HG02623 (cell line): ENCODE results near the gene NUDT16.
"Not testable (repeated sequence)": the region's sequence is repeated elsewhere in the genome, so short reads cannot be mapped to it uniquely, and the experiment has no call there.

Source experiments
- ATAC-seq: cut with Tn5 transposase; IDR thresholded peaks from one replicate; pipeline ENCODE4 v1.9.1; 2021; ENCODE audit warnings: moderate library complexity; ENCODE audit not compliant: unreplicated experiment

NUDT16 gene

DNA sequence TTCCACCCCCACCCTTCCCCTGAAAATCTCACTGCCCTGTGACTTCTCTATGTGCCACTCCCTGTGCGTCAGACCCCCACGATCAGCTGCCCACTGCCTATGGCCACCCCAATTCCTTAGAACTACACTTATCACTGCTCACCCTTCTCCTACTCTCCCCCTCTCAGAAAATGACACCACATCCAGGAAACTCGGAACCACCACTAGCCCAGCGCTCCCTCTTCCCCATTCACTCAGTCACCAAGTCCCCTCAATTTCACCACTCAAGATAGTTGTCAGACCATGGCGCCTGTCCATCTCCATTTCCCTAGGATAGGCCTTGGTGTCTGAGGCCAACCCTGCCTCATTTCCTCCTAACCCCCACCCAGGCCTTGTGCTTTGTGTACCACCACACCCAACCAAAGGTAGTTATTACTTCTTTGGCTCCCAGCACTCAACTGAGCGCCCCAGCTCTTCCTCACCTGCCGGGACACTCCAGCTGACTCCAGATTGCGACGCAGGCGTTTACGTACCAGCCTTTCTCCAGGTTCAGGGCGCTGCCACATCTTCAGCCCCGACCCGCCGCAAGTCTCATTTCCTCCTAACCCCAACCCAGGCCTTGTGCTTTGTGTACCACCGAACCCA is 641 bp upstream of the NUDT16 start:
- not testable (repeated sequence) for ATAC-seq

GRCh38 chr3:131386429-131387165 is 5.0 kb downstream of the NUDT16 start:
- ATAC-seq: no peak

DNA sequence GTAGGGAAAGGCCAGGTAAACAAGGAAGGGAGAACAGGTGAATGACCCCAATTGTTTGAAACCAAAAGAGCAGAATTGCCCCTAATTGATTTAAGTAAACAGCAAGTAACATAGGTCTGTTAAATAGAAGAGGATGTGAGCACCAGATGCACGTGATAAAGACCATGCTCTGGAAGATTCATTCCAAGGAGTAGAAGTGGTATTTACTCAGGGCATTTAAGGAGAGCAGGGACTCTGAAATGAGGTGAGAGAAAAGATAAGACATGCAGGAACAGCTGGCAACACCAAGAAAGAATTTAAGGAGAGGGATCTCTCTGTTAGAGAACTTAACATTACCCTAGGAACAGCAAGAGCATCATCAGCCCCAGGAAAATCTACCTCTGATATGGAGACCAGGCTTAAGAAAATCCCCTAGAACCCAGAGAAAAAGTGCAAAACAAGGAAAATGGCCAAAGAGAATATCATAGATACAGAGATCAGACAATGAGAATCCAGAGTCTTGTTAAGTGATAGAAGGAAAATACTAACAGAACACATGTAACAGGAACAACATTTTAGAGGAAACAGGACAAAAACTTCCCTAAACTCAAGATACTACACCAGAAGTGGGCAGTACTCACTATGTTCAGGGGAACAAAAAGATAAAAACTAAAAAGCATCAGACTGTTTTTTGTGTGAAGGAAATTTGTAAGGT is 6.4 kb downstream of the NUDT16 start:
- no peak for ATAC-seq

DNA sequence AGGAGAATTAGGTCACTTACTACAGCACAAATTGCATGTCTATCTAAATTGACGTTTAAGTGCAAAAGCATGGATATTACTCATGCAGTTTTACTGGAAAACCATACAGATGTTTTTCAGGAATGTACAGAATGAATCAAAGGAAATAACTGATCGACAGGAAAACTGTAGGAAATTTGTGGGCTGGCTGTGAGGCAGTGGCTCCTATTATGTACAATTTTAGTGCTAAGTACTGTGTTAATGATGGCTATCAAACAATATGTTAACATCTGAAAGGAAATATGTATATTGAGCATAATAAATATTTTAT is 6.9 kb downstream of the NUDT16 start:
- no peak for ATAC-seq

- no peak for ATAC-seq
Measured at GRCh38 chr3:131390331-131390730, 8.8 kb downstream of the NUDT16 start.

DNA sequence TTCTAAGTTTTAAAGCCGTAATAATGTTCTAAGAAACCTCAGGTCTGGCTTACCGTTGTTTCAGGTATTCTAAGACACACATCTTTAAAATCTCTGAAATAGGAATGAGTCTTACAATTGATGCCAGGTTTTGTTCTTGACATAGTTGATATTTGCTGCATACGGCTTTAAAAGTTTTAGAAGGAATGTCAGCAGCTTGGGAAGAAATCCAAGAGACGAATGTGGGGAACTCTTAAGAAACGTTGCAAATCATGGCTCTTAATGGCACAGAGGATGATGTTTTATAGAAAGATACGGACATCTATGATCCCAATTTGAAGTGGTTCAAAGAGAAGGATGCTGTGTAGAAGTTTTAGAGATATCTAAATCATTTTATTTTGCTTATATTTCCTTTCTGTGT is 11.5 kb downstream of the NUDT16 start:
- no peak for ATAC-seq

DNA sequence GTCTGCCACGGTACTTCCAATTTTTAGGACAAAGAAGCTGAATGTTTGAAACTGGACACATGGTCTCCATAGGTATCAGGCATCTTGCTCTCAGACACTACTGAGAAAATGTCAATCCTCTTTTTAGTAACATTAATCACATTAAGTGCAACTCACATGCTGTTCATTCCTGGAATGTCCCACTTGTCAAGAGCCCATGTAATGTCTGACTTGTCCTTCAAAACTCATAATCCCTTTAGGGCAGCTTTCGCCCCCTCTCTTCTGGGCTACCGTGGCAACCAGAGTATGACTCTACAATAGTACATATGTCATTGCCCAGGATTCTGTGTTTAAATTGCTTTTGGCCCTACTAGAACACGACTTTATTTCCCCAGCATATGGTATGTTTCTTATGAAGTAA is 12.3 kb downstream of the NUDT16 start:
- ATAC-seq: no peak

GRCh38 chr3:131394400-131394799 is 12.8 kb downstream of the NUDT16 start:
- ATAC-seq: no peak

DNA sequence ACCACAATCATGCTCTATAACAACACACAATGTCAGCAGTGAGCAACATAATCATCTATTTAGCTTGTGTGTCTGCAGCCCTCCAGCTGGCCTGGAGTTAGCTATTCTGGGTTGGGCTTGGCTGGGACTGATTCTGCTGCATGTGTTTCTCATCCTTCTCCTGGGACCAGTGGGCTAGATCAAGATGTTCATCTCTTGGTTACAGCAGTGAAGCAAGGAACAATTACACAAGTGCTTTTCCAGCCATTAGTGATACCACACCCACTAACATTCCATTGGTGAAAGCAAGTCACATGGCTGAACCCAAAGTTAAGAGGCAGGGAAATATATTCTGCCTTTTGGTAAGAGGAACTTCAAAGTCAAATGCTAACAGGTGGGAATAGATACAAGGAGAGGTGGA is 14.6 kb downstream of the NUDT16 start:
- ATAC-seq: no peak

GRCh38 chr3:131397889-131398288 is 16.3 kb downstream of the NUDT16 start:
- ATAC-seq: no peak

DNA sequence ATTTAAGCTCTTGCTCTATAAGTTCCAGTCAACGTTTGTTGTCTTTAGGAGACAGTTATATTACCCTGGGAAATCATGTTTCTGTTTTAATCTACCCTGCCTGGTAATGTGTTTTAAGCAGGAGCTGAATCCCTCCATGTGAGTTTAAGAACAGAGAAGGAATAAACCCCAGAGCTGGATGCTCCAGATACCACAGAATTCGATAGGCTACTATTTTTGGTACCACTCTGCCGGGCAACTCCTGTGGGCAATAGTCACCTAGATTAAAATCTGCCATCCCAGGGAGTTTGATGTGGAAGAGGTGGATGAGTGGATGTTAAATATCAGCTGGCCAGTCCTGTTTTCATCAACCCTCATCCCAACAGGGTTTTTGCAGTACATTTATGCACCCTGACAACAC is 20.4 kb downstream of the NUDT16 start:
- ATAC-seq: no peak

DNA sequence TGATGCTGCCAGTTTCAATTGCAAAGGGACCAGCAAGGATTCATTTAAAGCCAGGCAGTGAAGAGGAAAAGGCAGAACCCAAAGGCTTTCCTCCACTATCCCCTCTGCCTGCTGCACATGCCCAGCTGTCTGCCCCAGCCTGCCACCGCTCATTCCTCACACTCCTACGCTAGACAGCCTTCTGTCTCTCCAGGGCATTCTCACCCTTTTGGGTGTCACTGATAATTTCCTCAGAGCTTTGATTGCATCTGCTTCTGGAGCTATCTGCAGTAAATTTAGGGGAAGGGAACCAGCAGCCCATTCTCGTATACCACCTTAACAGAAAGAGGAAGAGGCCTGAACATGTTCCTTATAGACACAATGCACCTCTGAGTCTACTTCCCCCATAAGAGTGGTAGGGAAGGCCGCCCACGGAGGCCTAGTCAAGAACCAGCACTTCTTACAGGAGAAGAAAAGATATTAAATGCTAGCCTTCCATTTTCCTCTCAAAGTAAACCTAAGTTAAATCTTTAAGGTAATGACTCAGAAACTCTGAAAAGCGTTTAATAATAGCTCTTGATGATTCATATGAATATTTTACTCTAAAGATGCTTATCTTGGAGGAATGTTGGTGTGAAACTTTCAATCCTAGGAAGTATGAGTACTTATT is 20.9 kb downstream of the NUDT16 start:
- no peak for ATAC-seq

DNA sequence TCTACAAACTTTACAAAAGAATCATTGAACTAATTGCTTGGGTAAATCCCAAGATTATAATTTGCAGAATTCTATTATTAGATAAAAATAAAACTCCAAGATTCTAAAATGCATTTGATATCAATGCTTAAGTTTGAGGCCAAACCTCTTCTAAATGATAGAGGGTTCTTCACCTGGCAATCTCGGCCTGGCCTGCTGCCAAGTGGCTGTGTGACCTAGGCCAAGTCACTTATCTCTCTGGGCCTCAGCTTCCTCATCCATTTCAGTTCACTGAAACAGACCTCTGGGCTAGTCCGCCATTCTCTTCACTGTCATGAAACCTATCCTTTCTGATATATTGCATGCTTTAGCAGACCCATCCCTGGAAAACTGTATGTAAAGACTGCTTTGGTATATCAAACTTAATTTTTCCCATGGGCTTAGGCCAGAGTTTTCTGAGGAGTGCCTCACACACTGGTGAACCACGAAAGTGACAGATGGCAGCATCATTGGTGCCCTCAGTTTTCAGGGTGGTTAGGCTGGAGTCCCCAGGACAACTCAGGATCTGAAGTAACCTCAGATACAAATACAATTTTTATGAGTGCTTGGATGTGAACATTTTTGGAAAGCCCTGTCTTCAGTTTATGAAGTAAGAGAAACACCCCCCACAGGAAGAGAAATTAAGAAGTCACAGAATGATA is 21.8 kb downstream of the NUDT16 start:
- ATAC-seq: no peak

DNA sequence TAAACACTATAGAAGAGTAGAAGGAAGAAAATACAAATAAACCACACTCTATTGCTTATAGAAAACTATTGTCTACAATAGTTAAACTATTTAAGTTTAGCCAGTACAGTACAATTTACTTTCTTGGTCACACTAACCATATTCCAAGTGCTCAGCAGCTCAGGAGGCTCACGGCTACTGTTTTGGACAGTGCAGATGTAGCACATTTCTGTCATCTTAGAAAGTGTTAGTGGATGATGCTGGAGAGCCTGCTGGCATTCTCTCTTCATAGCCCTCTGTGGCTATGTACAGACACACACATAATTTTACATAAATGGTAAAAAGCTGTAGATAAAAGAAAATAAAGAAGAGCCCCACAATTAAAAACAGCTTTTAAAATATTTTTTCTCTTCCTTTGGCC is 23.8 kb downstream of the NUDT16 start:
- no peak for ATAC-seq

DNA sequence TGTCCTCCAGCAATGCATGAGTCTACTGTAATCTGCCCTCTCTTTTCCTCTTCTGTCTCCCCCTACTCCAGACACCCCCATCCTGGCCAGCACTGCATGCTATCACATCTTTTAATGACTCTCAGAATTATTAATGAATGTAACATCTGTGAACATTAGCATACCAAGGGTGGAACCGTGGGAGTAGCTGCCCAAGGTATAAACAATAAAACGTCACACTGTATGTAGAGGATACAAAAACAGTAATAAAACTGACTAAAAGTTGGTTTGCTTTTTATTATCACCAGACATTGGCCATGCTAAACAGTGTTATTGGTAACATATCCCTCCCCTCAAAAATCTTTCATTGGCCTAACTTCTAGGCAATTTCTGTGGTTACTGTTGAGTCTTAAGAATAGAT is 24.7 kb downstream of the NUDT16 start:
- no peak for ATAC-seq

DNA sequence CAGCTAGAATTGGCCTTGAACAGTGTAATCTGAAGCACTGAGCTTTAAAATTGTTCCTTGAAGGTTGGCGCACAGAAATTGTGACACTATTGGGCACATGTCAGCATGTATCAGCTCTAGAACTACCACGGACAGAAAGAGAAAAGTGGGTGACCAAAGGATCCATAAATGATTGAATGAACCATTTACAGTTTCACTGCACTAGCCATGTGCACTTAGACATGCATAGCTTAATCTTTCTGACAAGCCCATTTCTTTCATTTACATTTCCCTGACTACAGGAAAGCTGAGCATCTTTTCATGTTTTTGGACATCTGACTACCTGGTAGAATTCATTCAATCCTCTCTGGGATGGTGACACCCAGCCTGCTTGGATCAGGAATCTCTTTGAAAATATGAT is 36.2 kb downstream of the NUDT16 start:
- no peak for ATAC-seq

GRCh38 chr3:131421301-131421700 is 39.7 kb downstream of the NUDT16 start:
- ATAC-seq: no peak

- ATAC-seq: no peak
Measured at GRCh38 chr3:131421957-131422498, 40.5 kb downstream of the NUDT16 start.

DNA sequence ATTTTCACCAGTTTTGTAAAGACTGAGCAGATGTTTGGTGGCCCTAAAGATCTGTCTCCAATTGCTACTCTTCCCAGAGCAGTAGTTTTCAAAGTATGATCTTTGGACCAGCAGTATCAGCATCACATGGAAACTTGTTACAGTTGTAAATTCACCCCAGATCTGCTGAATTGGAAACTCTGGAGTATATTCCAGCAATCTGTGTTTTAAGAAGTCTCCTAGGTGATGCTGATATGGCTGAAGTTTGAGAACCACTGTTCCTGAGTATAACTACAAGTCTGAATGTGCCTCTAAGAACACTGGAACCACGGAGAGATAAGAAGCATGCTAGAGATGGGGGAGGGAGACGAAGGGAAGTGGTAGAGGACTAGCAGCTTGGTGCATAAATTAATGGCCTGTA is 45.7 kb downstream of the NUDT16 start:
- ATAC-seq: no peak

GRCh38 chr3:131431754-131432153 is 50.2 kb downstream of the NUDT16 start:
- no peak for ATAC-seq

DNA sequence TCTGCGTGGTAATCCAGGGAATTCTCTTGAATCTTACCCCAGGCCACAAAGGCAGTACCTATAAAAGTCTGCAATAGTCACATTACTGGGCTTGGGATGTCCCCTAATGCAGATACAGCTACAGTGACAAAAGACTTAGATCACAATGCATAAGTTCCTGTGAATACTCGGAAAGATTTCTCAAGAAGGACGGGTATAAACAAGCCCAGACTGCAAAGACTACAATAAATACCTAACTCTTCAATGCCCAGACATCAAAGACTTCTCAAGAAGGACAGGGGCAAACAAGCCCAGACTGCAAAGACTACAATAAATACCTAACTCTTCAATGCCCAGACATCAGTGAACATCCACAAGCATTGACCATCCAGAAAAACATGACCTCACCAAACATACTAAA is 50.9 kb downstream of the NUDT16 start:
- no peak for ATAC-seq
